ENCODE measurements around the gene SEZ6L. TPM values are rescaled to one million over a fixed set of nuclear protein-coding genes. Genes with fewer than 3 reads are reported as not detected.
A peak's percentile ranks its signal among the peaks of the same experiment; 100 is the strongest.

SEZ6L gene
- polyA plus RNA-seq, 2 of the 4 experiments (the other 2 are of a cell fraction): not detected

- Histone ChIP-seq H3K4me2 (no peak overlapping the region), H3K9me3 (no peaks in the 10 kb centered on the region), H3K4me3 (no peak overlapping the region), H3K4me1 (no peaks in the 10 kb centered on the region), H3K27ac (no peak overlapping the region)
- no peak for TF ChIP-seq ELK1 (IDR thresholded peaks at IDR 0.05; ENCODE audit: low read depth, low read length)
- peak in 1 of 2 experiments; percentile 37; a peak in 2 of 5 replicates for TF ChIP-seq RAD21 (conservative IDR thresholded peaks at IDR 0.05 in 1 of 2, IDR thresholded peaks at IDR 0.05 in 1 of 2)
- TF ChIP-seq MYC (IDR thresholded peaks at IDR 0.05; ENCODE audit: borderline replicate concordance, low read length): no peak
- no peak for TF ChIP-seq POLR2AphosphoS2 (conservative IDR thresholded peaks at IDR 0.05; ENCODE audit: low read length)
- no peak for TF ChIP-seq SREBF2 (IDR thresholded peaks at IDR 0.05)
- no peak for TF ChIP-seq BCL3 (IDR thresholded peaks at IDR 0.05)
- no peak for TF ChIP-seq MAZ (IDR thresholded peaks at IDR 0.05; ENCODE audit: borderline replicate concordance, low read depth, low read length)
- peak; percentile 40 for TF ChIP-seq CTCF (IDR thresholded peaks at IDR 0.05)
- POLR2A ChIA-PET: no interaction called here
- WGBS (ENCODE audit: missing lambda C conversion rate): 26% methylated on average over 5 of the region's 5 CpGs
- FAIRE-seq (no peak), DNase-seq (ENCODE audit: low read depth in 1 of 2, low spot score in 1 of 2) (peak; percentile 22 to 35), ATAC-seq (peak; percentile 78 to 88; a peak in 5 of 6 replicates)
- CTCF ChIA-PET: interaction anchor here (0.6 to 2.4 kb wide), 22 partner anchors 9 to 921 kb away, joined by 3 to 20 read pairs (median 3); no protein-coding TSS in a partner anchor
Observed at GRCh38 chr22:26172389-26172990, 3.2 kb downstream of the SEZ6L start.

GRCh38 chr22:26174280-26174679 is 5.0 kb downstream of the SEZ6L start:
- Histone ChIP-seq H3K4me2 (no peak overlapping the region), H3K4me1 (no peaks in the 10 kb centered on the region), H3K9me3 (no peaks in the 10 kb centered on the region), H3K27ac (no peak overlapping the region), H3K4me3 (no peak overlapping the region)
- DNase-seq (ENCODE audit: low read depth in 1 of 2, low spot score in 1 of 2): peak; percentile 0 to 3
- POLR2A ChIA-PET: no interaction called here
- CTCF ChIA-PET: no interaction called here
- 8% methylated on average over 12 of the region's 12 CpGs for WGBS (ENCODE audit: missing lambda C conversion rate)
- FAIRE-seq: no peak
- TF ChIP-seq TP53 (CRISPR knock-in tag; IDR thresholded peaks at IDR 0.05): no peak
- TF ChIP-seq MAFK (IDR thresholded peaks at IDR 0.05; ENCODE audit: partially characterized antibody): no peak
- no peak for TF ChIP-seq TFCP2L1 (CRISPR knock-in tag; IDR thresholded peaks at IDR 0.05)
- TF ChIP-seq ZNF302 (CRISPR knock-in tag; IDR thresholded peaks at IDR 0.05): no peak
- ATAC-seq: peak; percentile 50 to 57; a peak in 3 of 6 replicates

- ChIA-PET POLR2A (no interaction called here), CTCF (interaction anchor here (0.6 to 3.6 kb wide), 2 partner anchors 11 to 21 kb away, joined by 3 to 20 read pairs; no protein-coding TSS in a partner anchor)
- Histone ChIP-seq H3K27ac (no peak overlapping the region), H3K4me1 (no peaks in the 10 kb centered on the region), H3K4me3 (no peak overlapping the region), H3K4me2 (no peak overlapping the region), H3K9me3 (no peaks in the 10 kb centered on the region)
- DNase-seq (ENCODE audit: low read depth in 1 of 2, low spot score in 1 of 2): no peak
- FAIRE-seq: no peak
- TF ChIP-seq CHD2 (IDR thresholded peaks at IDR 0.05; ENCODE audit: low read length, partially characterized antibody) (no peak), PBX3 (IDR thresholded peaks at IDR 0.05) (no peak), MYC (IDR thresholded peaks at IDR 0.05; ENCODE audit: borderline replicate concordance, low read length) (no peak), NFE2L2 (conservative IDR thresholded peaks at IDR 0.05; ENCODE audit: low read length) (no peak), RFX5 (IDR thresholded peaks at IDR 0.05) (no peak), CEBPB (IDR thresholded peaks at IDR 0.05) (no peak), HEYL (CRISPR knock-in tag; IDR thresholded peaks at IDR 0.05) (no peak), HDAC2 (IDR thresholded peaks at IDR 0.05) (no peak)
- ATAC-seq: no peak
- WGBS (ENCODE audit: missing lambda C conversion rate): 4% methylated on average over 3 of the region's 3 CpGs
Observed at GRCh38 chr22:26182723-26183122, 13.5 kb downstream of the SEZ6L start.

Measured in A549 (cell line).